SK-N-SH (cell line): ENCODE data around the gene TECPR1. TPM values are rescaled to one million over a fixed set of nuclear protein-coding genes. Genes with fewer than 3 reads are reported as not detected.

ENCODE experiments used
- CTCF ChIA-PET: fragments of 300-600, 350-600 bp; formaldehyde crosslinking; extraction: SDS; loops from one replicate; lab custom pipeline; 2021; lab: Yijun Ruan, JAX
- POLR2A ChIA-PET: fragments of 350-600 bp; sonication (Branson Sonifier 250); formaldehyde crosslinking; extraction: SDS; loops from one replicate; lab custom pipeline; 2020; ENCODE audit warnings: antibody characterized with exemption, inconsistent platforms; lab: Yijun Ruan, JAX
- DNase-seq: peaks from one replicate; pipeline ENCODE4 v3.0.0; 2012
- H2AFZ ChIP-seq: fragments of 200-600 bp; sonication (generic); 2 replicates; pipeline ENCODE4 v1.8.1; 2016; ENCODE audit warnings: antibody characterized with exemption, mild to moderate bottlenecking, low read depth
- H3F3A ChIP-seq: fragments of 200-600 bp; sonication (generic); replicated peaks from 2 replicates; pipeline ENCODE3; 2016; ENCODE audit warnings: antibody characterized with exemption, mild to moderate bottlenecking; ENCODE audit not compliant: insufficient read depth
- H3K27ac ChIP-seq, 2 experiments: fragments of 200-500 bp in 1 of 2; fragments of 200-600 bp in 1 of 2; sonication (Bioruptor generic) in 1 of 2; sonication (generic), shearing (Covaris generic) in 1 of 2; 2 replicates each; pipeline versions ENCODE4 v1.5.1 to v1.6.1; 2014 to 2016; ENCODE audit warnings: low read depth in 2 of 2, inconsistent platforms in 1 of 2, low read length in 1 of 2, mild to moderate bottlenecking in 1 of 2, mixed read lengths in 1 of 2
- H3K27me3 ChIP-seq: fragments of 200-600 bp; sonication (generic), shearing (Covaris generic); 2 replicates; pipeline ENCODE4 v1.6.1; 2016; ENCODE audit warnings: mixed run types; ENCODE audit not compliant: insufficient read depth
- H3K36me3 ChIP-seq, 2 experiments: fragments of 200-500 bp in 1 of 2; fragments of 200-600 bp in 1 of 2; sonication (Bioruptor generic) in 1 of 2; sonication (generic) in 1 of 2; replicated peaks in 1 of 2; 2 replicates each; pipeline versions ENCODE3 to v1.5.1; 2014 to 2016; ENCODE audit warnings: low read length in 1 of 2, mild to moderate bottlenecking in 1 of 2; ENCODE audit not compliant: insufficient read depth in 2 of 2, control insufficient read depth in 1 of 2
- H3K4me1 ChIP-seq, 2 experiments: fragments of 200-500 bp in 1 of 2; fragments of 200-600 bp in 1 of 2; sonication (Bioruptor generic) in 1 of 2; sonication (generic), shearing (Covaris generic) in 1 of 2; 2 replicates each; pipeline versions ENCODE4 v1.5.1 to v1.6.1; 2014 to 2016; ENCODE audit warnings: low read depth in 1 of 2, low read length in 1 of 2, mixed run types in 1 of 2; ENCODE audit not compliant: insufficient read depth in 2 of 2, control insufficient read depth in 1 of 2
- H3K4me2 ChIP-seq: fragments of 200-600 bp; sonication (generic), shearing (Covaris generic); 2 replicates; pipeline ENCODE4 v1.6.1; 2017; ENCODE audit warnings: mixed run types
- H3K4me3 ChIP-seq, 2 experiments: fragments of 200-500 bp in 1 of 2; fragments of 200-600 bp in 1 of 2; sonication (Bioruptor generic) in 1 of 2; sonication (generic), shearing (Covaris generic) in 1 of 2; 2 replicates each; pipeline versions ENCODE4 v1.5.1 to v1.8.1; 2014 to 2016; ENCODE audit warnings: low read depth in 2 of 2, inconsistent platforms in 1 of 2, low read length in 1 of 2, mild to moderate bottlenecking in 1 of 2, mixed read lengths in 1 of 2, moderate library complexity in 1 of 2
- H3K79me2 ChIP-seq: fragments of 200-600 bp; sonication (generic); 2 replicates; pipeline ENCODE4 v1.8.1; 2017; ENCODE audit warnings: mild to moderate bottlenecking; ENCODE audit not compliant: insufficient read depth
- H3K9ac ChIP-seq: fragments of 200-600 bp; sonication (generic); 2 replicates; pipeline ENCODE4 v1.6.1; 2017; ENCODE audit warnings: mixed run types
- H3K9me2 ChIP-seq: fragments of 200-600 bp; sonication (generic); 2 replicates; pipeline ENCODE4 v1.6.1; 2017; ENCODE audit warnings: mixed run types
- H3K9me3 ChIP-seq: fragments of 200-600 bp; sonication (generic); 2 replicates; pipeline ENCODE4 v1.6.1; 2017; ENCODE audit warnings: mixed run types, mild to moderate bottlenecking, moderate library complexity
- H4K20me1 ChIP-seq: fragments of 200-600 bp; sonication (generic); 2 replicates; pipeline ENCODE4 v1.6.1; 2017; ENCODE audit warnings: mild to moderate bottlenecking, mixed run types; ENCODE audit not compliant: insufficient read depth
- EP300 ChIP-seq, 2 experiments: IDR thresholded peaks; 2 replicates each; pipeline versions ENCODE4 v1.4.0 to v1.6.1; 2012; ENCODE audit warnings: borderline replicate concordance in 1 of 2, low read depth in 1 of 2, low read length in 1 of 2
- FOSL2 ChIP-seq: IDR thresholded peaks from 2 replicates; pipeline ENCODE4 v1.4.0; 2012; ENCODE audit warnings: low read depth, mild to moderate bottlenecking, moderate library complexity, borderline replicate concordance
- GABPA ChIP-seq: IDR thresholded peaks from 2 replicates; pipeline ENCODE4 v1.4.0; 2012; ENCODE audit warnings: low read depth, mild to moderate bottlenecking
- JUND ChIP-seq: IDR thresholded peaks from 2 replicates; pipeline ENCODE4 v1.4.0; 2012
- MEF2A ChIP-seq: IDR thresholded peaks from 2 replicates; pipeline ENCODE4 v1.4.0; 2012; ENCODE audit warnings: low read depth, borderline replicate concordance
- NRF1 ChIP-seq: IDR thresholded peaks from 2 replicates; pipeline ENCODE4 v1.6.1; 2012; ENCODE audit warnings: low read depth, mild to moderate bottlenecking, low read length
- SMC3 ChIP-seq: IDR thresholded peaks from 2 replicates; pipeline ENCODE4 v1.6.1; 2012; ENCODE audit warnings: low read depth, low read length, improper control_type of control experiment
- TEAD4 ChIP-seq: IDR thresholded peaks from 2 replicates; pipeline ENCODE4 v1.4.0; 2012; ENCODE audit warnings: mild to moderate bottlenecking, borderline replicate concordance; ENCODE audit not compliant: insufficient read depth
- WGBS: methylation state at CpG from one replicate; pipeline ENCODE4 v1.1.6; 2017; ENCODE audit warnings: low lambda C conversion rate; 5-methylcytosine and 5-hydroxymethylcytosine counted together
- polyA plus RNA-seq, 3 experiments: library from polyadenylated mRNA; depleted of rRNA; stranded (reverse); fragments of >200 nt; gene quantifications; 2 replicates each; pipeline ENCODE4 v1.2.3, GENCODE V29; 2012
- TF ChIP-seq, protein P1 (sequence below): IDR thresholded peaks from 2 replicates; pipeline ENCODE4 v1.4.0; 2012; ENCODE audit warnings: low read depth, borderline replicate concordance
- TF ChIP-seq, protein P2 (sequence below): IDR thresholded peaks from 2 replicates; pipeline ENCODE4 v1.4.0; 2012; ENCODE audit warnings: low read depth, borderline replicate concordance
- TF ChIP-seq, protein P3 (sequence below): IDR thresholded peaks from 2 replicates; pipeline ENCODE4; 2012
- TF ChIP-seq, protein P4 (sequence below): fragments of 150-350 bp; IDR thresholded peaks from 2 replicates; pipeline ENCODE4 v1.6.1; 2017; ENCODE audit warnings: antibody characterized with exemption, low read length, low read depth, borderline replicate concordance

Gene TECPR1
- polyA plus RNA-seq, 1 of the 3 experiments (the other 2 are of a cell fraction) = 6.8 TPM

GRCh38 chr7:98178762-98179490 is 73.1 kb downstream of the TECPR1 start:
- Histone ChIP-seq H3K27ac (no peak overlapping the region), H3F3A (no peaks in the 10 kb centered on the region), H3K9ac (no peak overlapping the region), H3K79me2 (no peaks in the 10 kb centered on the region), H3K27me3 (no peaks in the 10 kb centered on the region), H3K4me3 (no peak overlapping the region), H3K36me3 (peaks cover 0 to 39% of the 10 kb centered on the region in 2 experiments), H3K4me2 (no peak overlapping the region), H3K9me2 (no peaks in the 10 kb centered on the region), H3K9me3 (no peaks in the 10 kb centered on the region), H2AFZ (no peak overlapping the region), H3K4me1 (peaks cover 0 to 10% of the 10 kb centered on the region in 2 experiments; a peak in 1 of 4 replicates), H4K20me1 (no peaks in the 10 kb centered on the region)
- 93% methylated on average over 10 of the region's 10 CpGs for WGBS
- no peak for DNase-seq
- POLR2A ChIA-PET = interaction anchor here (0.6 to 1.0 kb wide), 2 partner anchors 41 to 169 kb away, joined by 3 to 5 read pairs; no protein-coding TSS in a partner anchor
- no peak for TF ChIP-seq JUND
- no peak for TF ChIP-seq MEF2A
- TF ChIP-seq TEAD4 = no peak
- TF ChIP-seq, protein P1, sequence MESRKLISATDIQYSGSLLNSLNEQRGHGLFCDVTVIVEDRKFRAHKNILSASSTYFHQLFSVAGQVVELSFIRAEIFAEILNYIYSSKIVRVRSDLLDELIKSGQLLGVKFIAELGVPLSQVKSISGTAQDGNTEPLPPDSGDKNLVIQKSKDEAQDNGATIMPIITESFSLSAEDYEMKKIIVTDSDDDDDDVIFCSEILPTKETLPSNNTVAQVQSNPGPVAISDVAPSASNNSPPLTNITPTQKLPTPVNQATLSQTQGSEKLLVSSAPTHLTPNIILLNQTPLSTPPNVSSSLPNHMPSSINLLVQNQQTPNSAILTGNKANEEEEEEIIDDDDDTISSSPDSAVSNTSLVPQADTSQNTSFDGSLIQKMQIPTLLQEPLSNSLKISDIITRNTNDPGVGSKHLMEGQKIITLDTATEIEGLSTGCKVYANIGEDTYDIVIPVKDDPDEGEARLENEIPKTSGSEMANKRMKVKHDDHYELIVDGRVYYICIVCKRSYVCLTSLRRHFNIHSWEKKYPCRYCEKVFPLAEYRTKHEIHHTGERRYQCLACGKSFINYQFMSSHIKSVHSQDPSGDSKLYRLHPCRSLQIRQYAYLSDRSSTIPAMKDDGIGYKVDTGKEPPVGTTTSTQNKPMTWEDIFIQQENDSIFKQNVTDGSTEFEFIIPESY = no peak
- TF ChIP-seq SMC3 = no peak
- TF ChIP-seq, protein P2, sequence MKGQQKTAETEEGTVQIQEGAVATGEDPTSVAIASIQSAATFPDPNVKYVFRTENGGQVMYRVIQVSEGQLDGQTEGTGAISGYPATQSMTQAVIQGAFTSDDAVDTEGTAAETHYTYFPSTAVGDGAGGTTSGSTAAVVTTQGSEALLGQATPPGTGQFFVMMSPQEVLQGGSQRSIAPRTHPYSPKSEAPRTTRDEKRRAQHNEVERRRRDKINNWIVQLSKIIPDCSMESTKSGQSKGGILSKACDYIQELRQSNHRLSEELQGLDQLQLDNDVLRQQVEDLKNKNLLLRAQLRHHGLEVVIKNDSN = no peak
- TF ChIP-seq FOSL2 = no peak
- no peak for TF ChIP-seq EP300 (IDR thresholded peaks at IDR 0.05; ENCODE audit: borderline replicate concordance in 1 of 2, low read depth in 1 of 2, low read length in 1 of 2)
- no peak for TF ChIP-seq NRF1
- TF ChIP-seq GABPA = no peak
- TF ChIP-seq, protein P3, sequence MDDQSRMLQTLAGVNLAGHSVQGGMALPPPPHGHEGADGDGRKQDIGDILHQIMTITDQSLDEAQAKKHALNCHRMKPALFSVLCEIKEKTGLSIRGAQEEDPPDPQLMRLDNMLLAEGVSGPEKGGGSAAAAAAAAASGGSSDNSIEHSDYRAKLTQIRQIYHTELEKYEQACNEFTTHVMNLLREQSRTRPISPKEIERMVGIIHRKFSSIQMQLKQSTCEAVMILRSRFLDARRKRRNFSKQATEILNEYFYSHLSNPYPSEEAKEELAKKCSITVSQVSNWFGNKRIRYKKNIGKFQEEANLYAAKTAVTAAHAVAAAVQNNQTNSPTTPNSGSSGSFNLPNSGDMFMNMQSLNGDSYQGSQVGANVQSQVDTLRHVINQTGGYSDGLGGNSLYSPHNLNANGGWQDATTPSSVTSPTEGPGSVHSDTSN = no peak
- TF ChIP-seq, protein P4, sequence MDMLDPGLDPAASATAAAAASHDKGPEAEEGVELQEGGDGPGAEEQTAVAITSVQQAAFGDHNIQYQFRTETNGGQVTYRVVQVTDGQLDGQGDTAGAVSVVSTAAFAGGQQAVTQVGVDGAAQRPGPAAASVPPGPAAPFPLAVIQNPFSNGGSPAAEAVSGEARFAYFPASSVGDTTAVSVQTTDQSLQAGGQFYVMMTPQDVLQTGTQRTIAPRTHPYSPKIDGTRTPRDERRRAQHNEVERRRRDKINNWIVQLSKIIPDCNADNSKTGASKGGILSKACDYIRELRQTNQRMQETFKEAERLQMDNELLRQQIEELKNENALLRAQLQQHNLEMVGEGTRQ = no peak
- CTCF ChIA-PET = interaction anchor here (0.5 to 10.5 kb wide), 7 partner anchors 14 to 165 kb away, joined by 3 to 133 read pairs (median 5); no protein-coding TSS in a partner anchor
